DMS 273 (cell line): Measurements from ENCODE around the gene CASK.

ENCODE experiments used
- DNase-seq: peaks from one replicate; lab custom pipeline; 2025; ENCODE audit not compliant: unreplicated experiment; lab: John Stamatoyannopoulos, UW

CASK gene

DNA sequence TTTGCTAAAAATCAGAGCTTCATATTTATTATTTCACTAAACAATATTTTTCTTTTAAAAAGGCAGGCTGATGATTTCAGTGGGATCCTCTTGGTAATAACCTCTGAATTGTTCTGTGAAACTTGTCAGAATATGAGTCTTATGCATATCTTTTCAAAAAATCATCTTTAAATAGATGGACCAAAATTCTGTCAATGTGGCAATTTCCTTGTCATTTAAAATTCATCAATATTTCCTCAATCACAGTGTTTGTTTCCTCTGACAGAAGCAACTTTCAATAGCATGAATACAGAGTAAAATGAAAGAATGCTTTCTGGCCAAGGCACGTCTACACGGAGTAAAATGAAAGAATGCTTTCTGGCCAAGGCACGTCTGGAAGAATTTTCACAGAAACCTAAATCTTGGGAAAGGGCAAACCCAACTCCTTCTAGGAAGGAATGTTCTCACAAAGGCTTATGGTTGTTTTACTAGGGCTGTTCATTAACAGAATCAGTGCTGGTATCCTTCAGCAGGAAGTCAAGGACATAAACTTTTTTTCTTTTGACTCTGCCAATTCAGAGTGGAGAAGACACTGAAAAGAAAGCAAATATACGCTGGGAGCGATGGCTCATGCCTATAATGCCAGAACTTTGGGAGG lies 333.6 kb downstream of the CASK start:
- DNase-seq = no peak

DNA sequence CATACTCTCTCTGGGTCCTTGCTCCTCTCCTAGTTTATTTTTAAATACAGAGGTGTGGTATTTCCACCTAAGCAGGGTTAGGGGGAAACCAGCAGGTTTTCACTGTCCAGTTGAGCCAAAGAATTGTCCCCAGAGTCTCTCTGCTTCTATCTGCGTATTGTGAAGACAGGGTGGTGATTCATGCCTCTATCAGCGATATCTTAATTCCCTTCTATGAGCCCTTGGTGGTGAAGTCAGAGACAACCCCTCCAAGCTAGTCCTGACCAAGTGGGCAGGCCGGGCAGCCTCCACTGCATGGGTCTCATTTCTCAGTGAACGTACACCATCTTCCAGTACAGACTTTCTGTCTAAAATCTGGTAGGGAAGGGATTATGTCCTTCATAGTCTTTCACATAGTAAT lies 335.1 kb downstream of the CASK start:
- no peak for DNase-seq

DNA sequence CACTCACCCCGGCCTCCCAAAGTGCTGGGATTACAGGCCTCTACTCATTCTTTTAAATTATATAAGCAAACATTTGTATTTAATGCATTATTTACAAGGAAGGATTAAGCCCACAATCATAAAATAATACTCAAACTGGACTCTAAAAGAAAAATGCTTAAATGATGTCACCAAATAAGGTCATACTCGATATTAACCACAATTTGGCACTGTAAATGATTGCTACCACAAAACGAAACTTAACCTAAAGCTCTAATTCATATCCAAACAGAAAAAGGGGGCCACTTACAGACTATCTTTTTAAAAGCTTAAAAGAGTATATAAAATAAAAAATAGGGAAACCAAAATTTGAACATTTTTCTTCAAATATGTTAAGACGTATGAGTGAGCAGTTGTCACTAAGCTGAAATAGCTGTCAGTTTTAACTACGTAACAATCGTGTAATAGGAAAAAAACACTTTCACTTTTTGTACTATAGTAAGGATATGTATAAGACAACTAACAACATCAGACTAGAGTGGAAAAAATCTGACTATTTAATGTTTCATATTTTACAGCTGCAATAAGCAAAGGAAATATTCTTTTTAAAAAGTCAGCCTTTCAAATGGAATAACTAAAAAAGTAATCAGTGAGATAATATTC lies 342.8 kb downstream of the CASK start:
- DNase-seq = no peak

DNA sequence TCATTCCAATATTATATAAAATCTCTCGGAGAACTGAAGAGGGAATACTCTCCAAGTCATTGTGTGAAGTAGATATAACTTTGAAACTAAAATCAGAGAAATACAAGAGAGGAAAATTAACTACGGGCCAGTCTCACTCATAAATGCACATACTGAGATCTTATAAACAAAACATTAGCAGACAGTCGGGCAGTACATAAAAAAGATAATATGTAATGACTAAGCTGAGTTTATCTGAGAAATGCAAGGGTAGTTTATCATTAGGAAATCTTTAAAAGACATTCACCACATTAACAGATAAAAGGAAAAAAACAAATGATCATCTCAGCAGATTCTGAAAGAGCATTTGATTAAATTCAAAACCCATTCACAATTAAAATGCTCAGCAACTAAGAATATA lies 359.5 kb downstream of the CASK start:
- no peak for DNase-seq

DNA sequence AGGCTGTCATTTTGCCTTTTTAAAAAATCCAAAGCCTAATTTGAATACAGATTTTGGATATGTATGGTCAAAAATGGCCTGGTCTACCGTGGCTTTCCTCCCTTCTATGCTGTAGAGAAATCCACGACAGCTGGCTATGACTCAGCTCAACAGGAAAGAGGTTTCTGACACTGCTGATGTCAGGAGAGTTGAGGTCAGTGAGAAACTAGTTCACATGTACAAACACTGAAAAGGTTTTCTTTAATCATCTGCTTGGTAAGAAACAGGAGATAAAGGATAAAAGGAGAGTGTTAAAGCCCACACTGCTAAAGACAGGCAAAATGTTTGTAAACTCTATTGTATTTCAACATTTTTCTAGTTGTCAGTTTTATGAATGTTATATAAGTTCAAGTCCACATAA lies 362.3 kb downstream of the CASK start:
- peak; percentile 76 for DNase-seq

DNA sequence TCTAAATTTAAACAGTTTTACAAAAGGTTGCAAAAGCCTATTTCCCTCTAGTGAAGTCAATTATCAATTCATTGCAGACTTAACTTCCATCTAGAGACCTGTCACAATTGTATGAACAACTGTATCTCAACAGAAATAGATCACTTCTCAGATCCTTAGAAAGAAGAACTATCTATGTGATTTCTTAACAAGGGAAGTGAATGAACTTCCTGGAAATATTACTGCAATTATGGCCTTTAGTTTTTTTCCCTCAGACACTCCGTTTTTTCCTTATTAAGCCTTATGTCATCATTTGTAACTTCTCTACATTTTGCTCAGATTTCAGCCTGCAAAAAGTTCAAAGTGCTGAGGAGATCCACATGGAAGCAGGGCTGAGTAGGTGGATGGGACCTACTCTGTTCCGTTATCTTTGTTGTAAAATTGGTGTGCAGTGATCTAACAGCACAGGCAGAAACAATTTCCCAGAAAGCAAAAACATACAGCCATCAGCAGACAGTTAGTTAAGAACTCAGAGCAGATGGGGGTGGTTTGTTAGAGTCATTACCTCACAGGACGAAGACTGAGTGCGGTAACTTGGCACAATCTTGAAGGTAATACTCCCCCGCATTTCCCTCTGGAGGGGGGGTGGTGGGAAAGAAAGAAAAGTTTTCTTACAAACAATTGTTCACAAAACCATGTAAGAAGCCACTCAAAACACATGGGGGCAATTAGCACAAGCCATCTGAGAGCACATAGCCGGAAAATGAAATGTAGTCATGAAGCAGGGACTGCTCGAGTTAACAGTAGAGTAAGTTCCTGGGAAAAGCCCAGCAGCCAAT lies 363.9 kb downstream of the CASK start:
- peak; percentile 77 for DNase-seq

DNA sequence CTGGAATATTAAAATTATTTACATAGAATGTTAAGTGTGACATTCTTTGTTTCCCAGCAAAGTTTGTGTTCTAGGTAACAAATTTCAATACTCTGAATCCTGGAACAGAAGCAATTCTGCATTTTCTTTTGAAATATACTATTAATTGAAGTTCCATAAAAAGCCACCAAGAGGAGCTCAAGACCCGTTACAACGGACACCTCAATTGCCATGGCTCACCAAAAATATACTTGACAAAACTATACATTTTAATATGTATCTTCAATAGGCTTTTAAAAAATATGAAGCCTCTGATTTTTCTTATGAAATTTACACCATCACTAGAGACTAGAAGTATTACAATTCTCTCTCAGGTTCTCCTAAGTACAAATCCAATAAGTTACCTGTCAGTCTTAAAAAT lies 364.8 kb downstream of the CASK start:
- DNase-seq = peak; percentile 60

DNA sequence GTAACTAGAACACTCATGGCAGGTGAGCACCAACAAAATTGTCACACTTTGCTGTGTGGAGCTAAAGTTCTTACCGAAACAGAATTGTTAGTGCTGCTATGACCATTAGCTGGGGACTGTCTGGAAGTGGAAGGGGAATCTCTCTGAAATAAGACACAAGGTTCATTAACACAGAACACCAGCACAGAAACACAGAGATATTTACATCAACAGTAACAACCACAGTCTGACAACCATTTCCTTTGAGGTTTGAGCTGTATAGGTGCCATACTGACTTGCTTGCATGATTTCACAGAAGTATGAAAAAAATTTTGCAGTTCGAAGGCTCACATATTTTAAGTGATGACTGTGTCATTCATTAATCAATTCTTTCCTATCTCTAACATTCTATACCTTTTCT lies 366.4 kb downstream of the CASK start:
- DNase-seq = no peak

DNA sequence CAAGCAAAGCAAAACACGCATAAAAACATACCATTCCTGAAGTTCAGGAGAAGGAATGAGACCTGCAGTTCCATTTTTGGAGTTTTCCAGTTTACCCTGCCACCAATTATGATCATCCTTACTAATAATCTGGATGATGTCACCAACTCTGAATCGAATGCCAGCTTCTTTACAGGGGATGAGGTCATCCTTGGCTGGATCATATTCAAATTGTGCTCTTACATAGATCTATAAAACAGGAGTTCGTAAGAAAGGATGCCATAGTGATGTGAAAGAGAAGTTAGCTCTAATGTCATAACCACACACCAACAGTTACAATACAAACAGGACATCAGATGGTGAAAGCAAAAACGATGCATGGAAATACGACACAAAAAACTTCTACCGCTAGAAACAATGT lies 369.7 kb downstream of the CASK start:
- DNase-seq = peak; percentile 10

DNA sequence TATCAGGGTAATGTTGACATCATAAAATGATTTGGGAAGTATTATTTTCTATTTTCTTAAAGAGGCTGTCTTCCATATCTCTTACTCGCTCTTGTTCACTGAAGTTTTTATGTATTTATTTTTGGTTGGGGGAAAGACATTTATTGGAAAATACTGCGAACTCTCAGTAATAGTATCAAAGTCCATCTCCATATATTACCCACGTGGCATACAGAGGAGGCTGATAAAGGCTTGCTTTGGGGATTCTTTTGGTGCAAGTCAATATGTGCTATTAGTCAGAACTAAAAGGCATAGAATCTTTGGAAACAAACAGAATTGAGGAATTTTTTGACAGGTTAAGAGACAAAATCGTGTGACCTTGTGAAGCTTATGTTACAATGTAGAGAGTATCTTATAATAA lies 374.9 kb downstream of the CASK start:
- DNase-seq = no peak

DNA sequence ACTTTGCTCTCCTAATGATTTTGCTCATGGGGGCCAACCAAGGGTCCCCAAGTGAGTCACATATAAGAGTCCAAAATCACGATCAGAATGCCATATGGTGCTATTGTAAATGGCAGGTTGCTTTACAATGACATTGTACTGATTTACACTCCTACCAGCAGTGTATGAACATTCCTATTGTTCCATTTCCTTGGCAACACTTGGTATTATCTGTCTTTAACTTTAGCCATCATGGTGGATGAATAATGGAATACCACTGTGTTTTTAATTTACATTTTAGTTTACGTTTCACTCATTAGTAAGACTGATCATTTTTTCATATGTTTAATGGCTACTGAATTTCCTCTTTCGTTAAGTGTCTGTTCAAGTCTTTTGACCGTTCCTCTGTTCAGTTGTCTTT lies 379.7 kb downstream of the CASK start:
- DNase-seq = no peak

DNA sequence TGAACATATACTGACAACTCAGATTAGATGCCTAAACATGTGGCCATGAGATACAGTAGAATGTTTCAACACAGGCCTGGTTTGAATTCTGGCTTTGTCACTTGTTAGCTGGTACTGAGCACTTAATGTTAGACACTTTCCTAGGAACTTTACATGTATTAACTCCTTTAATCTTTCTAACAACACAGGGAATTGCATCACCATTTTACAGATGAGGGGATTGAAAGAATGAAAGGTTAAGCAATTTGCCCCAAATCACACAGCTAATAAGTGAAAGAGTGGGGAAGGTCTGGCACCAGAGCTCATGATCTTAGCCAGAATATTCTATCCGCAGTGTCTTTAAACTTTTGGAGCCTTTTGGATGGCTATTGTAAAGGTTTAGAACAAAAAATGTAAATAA lies 380.3 kb downstream of the CASK start:
- DNase-seq = no peak

DNA sequence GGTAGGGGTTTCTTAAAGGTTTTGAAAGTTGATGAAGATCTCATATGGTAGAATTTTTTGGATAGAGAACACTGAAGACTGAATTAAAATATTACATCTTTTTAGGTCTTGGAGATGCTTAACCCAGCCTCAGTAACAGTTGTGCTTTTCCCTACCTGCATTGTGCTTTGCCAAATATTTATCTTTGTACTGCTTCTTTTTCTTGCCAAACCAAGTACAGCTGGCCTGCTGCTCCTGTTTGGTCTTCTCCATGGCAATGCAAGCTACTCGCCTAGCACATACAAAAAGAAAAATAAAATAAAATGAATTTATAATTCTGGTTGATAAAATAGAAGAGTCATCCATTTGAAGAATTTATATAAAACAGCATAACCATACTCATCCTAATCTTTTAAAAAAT lies 380.8 kb downstream of the CASK start:
- no peak for DNase-seq

DNA sequence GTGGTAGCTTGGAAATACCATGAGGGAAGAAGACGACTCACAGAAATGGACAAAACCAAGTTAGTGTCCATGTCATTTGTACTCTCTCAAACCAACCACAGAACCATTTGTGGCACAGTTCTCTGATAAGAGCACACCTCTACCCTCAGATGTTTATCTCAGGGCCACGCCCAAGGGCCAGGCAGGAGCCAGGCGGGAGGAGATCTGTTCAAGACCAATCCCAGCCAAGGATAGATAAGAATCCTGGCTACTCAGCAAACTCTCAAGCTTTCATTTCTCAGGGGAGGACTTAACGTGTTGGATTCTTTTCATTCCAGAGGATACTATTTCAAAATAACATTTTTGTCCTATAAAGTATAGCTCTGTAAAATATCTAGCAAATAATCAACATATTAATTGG lies 381.2 kb downstream of the CASK start:
- no peak for DNase-seq

DNA sequence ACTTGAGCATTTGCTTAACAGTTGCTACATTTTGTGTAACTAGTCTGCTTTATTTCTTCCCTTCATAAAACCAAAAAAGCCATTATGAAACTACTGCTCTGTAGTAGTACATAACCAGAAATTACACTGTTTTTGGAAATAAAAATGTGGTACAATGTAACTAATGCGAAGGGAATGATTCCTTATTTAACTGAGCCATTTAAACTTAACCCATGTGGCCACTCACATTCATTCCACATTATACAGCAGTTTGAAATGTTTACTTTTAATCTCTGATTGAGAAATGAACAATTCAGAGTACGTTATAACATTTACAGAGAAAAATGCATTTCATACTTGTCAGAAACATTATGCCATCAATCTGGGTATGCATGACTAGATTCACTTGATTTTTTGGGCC lies 382.0 kb downstream of the CASK start:
- no peak for DNase-seq

DNA sequence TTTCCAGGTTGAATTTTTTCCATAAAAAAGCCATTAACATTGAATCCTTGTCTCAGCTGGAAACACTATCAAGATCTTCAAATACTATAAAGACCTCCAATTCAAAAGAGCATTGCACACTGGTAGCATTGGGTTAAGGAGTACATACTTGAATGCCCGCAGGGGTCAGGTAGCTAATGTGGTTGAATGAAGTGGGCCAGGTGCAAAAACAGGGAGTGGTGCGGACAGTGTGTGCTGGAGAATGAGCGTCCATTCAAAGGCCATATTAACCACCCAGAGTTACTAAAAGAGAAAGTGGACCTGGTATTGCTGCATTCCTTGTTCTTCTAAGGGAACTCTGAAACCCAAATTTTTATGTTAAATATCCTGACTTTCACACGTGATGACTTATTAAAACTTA lies 384.6 kb downstream of the CASK start:
- DNase-seq = no peak

DNA sequence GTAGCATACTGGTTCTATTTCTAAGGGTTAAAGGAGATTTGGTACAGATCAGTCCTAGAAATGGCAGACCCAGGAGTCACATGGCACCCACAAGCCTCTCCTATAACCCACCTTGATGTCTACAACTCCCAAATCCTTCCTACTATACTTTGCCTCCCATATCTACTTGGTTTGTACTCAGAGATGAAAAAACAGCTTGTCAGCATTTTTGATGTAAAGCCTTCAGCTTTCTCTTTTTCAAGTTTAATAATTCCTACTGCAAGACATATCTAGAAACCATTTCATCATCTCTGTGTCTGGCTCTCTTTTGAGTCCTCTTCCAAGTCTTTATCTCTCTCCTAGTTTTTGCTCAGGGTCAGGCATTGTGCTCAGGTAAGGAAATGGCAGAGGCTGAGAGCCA lies 393.3 kb downstream of the CASK start:
- DNase-seq = no peak

DNA sequence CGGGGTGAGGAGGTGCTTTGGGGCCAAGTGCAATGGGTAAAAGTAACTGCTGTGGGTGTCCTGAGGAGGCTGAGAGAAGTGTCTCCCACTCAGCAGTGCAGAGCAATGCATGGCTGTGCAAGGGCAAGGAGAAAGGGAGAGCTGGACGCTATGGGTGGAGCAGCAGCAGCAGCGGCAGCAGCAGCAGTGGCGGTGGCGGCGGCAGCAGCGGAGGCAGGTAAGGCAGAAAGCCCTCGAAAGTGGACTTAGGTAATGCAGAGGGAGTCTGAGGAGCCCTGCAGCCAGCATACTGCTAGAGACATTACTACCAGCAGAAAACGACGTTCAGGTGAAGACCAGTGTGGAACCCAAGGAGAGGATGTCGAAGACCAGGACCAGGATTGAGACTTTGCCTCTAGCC lies 394.1 kb downstream of the CASK start:
- DNase-seq = no peak

DNA sequence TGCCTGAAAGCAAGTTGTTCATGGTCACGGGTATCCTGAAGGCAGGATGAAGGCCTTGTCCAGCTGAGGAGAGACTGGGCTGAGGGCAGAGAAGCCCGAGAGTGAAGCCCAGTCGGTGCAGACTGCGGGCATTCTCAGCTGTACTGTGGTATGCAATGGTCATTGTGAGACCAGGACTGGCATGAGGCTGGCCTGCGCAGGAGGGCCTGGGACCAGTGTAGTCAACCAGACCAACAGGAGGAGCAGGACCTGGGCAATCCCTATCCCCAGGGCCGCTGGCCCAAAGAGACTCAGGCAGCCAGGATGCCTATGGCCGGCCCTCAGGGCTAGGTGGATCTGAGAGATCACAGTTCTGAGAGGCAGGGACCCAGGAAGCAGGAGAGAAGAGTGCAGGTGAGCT lies 394.6 kb downstream of the CASK start:
- DNase-seq = no peak

DNA sequence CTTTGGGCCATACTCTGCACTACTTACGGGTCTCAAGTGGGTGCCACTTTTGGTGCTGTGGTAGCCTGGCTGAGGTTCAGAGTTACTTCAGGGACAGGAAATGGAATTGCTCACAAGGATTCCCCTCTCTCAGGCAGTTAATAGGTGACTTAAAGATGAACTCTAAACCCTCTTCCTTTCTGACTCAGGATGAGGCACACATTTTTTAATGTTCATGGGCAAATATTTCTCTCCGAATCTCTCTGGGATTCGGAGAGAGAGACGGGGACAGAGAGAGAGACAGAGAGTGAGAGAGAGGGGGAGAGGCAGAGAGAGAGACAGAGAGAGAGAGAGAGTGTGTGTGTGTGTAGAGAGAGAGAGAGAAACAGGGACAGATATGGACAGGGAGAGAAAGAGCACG lies 396.4 kb downstream of the CASK start:
- DNase-seq = no peak

DNA sequence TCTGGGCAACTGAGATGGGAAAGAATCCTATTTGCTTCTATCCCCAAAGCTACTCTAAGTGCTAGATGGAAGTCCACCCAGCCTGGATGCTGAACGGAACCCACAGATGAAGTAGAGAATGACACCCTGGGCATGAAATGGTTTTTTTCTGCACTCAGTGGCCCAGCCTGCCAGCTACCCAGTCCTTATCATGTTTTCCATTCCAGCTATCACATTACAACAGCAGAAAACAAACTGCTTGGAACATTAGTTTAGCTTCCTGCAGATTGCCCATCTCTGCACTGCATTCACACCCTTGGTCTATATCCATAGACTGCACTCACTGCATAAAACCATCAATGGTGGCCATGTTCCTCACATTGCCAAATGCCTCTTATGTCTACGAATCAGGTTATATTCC lies 397.1 kb downstream of the CASK start:
- DNase-seq = no peak

DNA sequence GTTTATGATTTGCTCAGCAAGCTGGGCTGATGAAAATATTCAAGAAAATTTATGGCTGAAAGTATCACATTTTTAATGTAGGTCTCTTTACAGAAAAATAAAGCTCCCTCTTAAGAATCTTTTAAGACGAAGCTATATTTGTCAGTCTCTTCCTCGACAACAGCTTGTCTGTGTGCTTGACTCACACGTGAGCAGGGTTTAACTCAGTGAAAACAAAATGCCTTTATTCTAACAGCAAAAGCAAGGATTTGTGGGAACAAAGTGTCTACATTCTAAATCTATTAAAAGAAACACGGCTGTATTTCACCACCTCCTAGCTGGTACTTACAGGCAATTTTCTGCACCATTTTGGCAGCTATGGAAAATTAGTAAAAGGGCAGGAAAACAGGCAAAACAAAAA lies 400.7 kb downstream of the CASK start:
- DNase-seq = no peak
